GM10266 (cell line): Measurements from ENCODE around the gene THRB.

Experiments
- DNase-seq: peaks from one replicate; pipeline ENCODE4 v3.0.0; 2012; ENCODE audit errors: extremely low spot score
- CTCF ChIP-seq: IDR thresholded peaks from 2 replicates; pipeline ENCODE4 v1.5.1; 2012; ENCODE audit warnings: mild to moderate bottlenecking, low read depth; ENCODE audit not compliant: control insufficient read depth, insufficient read depth; ENCODE audit errors: missing control alignments

The THRB gene

GRCh38 chr3:24120434-24120833 lies 374.2 kb downstream of the THRB start:
- TF ChIP-seq CTCF: no peak
- DNase-seq: no peak

- no peak for DNase-seq
- no peak for TF ChIP-seq CTCF
Observed at GRCh38 chr3:24119321-24119751, 375.3 kb downstream of the THRB start.

- TF ChIP-seq CTCF: no peak
Observed at GRCh38 chr3:24117508-24117907, 377.1 kb downstream of the THRB start.

GRCh38 chr3:24111711-24112110 lies 382.9 kb downstream of the THRB start:
- DNase-seq: no peak
- TF ChIP-seq CTCF: no peak

More at GRCh38 chr3:24117508-24117907, 377.1 kb downstream of the THRB start:
- DNase-seq: no peak

GRCh38 chr3:24110051-24110450 lies 384.6 kb downstream of the THRB start:
- no peak for TF ChIP-seq CTCF
- no peak for DNase-seq

- DNase-seq: no peak
- TF ChIP-seq CTCF: no peak
Observed at GRCh38 chr3:24101676-24102168, 392.9 kb downstream of the THRB start.

- TF ChIP-seq CTCF: no peak
Observed at GRCh38 chr3:24100696-24101402, 393.8 kb downstream of the THRB start.

More at GRCh38 chr3:24100696-24101402, 393.8 kb downstream of the THRB start:
- DNase-seq: no peak
